ENCODE measurements around the gene CAPS2.

DNA sequence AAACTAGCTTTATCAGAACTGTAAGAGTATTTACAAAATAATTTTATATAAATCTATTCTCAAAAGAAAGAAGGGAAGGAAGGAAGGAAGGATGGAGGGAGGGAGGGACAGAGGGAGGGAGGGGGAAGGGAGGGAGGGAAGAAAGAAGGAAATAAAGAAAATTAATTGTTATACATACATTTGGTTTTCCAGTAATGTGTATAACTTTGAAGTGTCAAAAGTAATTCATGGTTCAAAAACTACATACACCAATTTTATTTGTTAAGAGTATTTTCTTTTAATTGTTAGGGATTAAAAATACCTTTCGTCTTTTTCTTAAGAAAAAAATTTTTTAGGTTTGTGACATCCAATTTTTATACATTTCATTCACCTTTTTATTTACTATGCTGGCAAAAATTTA lies 103.0 kb downstream of the CAPS2 start:
- TF ChIP-seq, protein P1, sequence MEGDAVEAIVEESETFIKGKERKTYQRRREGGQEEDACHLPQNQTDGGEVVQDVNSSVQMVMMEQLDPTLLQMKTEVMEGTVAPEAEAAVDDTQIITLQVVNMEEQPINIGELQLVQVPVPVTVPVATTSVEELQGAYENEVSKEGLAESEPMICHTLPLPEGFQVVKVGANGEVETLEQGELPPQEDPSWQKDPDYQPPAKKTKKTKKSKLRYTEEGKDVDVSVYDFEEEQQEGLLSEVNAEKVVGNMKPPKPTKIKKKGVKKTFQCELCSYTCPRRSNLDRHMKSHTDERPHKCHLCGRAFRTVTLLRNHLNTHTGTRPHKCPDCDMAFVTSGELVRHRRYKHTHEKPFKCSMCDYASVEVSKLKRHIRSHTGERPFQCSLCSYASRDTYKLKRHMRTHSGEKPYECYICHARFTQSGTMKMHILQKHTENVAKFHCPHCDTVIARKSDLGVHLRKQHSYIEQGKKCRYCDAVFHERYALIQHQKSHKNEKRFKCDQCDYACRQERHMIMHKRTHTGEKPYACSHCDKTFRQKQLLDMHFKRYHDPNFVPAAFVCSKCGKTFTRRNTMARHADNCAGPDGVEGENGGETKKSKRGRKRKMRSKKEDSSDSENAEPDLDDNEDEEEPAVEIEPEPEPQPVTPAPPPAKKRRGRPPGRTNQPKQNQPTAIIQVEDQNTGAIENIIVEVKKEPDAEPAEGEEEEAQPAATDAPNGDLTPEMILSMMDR (optimal IDR thresholded peaks at IDR 0.05 in 1 of 3, IDR thresholded peaks at IDR 0.05 in 1 of 3, conservative IDR thresholded peaks at IDR 0.05 in 1 of 3; ENCODE audit: extremely low read depth in 1 of 3, insufficient read depth in 2 of 3, low read length in 3 of 3), result no peak
- TF ChIP-seq EZH2 (IDR thresholded peaks at IDR 0.05; ENCODE audit: low read length), result no peak
